ENCODE measurements around the gene UPK3A.
"Not testable (repeated sequence)": the region's sequence is repeated elsewhere in the genome, so short reads cannot be mapped to it uniquely, and the experiment has no call there.

The UPK3A gene

GRCh38 chr22:45320357-45320976 is 35.7 kb downstream of the UPK3A start:
- no peaks in the 10 kb centered on the region for H3K9me3 ChIP-seq (ENCODE audit: severe bottlenecking)
- TF ChIP-seq, protein P1, sequence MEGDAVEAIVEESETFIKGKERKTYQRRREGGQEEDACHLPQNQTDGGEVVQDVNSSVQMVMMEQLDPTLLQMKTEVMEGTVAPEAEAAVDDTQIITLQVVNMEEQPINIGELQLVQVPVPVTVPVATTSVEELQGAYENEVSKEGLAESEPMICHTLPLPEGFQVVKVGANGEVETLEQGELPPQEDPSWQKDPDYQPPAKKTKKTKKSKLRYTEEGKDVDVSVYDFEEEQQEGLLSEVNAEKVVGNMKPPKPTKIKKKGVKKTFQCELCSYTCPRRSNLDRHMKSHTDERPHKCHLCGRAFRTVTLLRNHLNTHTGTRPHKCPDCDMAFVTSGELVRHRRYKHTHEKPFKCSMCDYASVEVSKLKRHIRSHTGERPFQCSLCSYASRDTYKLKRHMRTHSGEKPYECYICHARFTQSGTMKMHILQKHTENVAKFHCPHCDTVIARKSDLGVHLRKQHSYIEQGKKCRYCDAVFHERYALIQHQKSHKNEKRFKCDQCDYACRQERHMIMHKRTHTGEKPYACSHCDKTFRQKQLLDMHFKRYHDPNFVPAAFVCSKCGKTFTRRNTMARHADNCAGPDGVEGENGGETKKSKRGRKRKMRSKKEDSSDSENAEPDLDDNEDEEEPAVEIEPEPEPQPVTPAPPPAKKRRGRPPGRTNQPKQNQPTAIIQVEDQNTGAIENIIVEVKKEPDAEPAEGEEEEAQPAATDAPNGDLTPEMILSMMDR (IDR thresholded peaks at IDR 0.05; ENCODE audit: poor library complexity, severe bottlenecking), result no peak
- DNase-seq (ENCODE audit: low spot score), result no peak
- H3K27me3 ChIP-seq (ENCODE audit: insufficient read depth, poor library complexity, severe bottlenecking), result no peaks in the 10 kb centered on the region
- H3K36me3 ChIP-seq (ENCODE audit: low read depth), result peaks cover 29% of the 10 kb centered on the region
- no peak overlapping the region for H3K27ac ChIP-seq (ENCODE audit: poor library complexity, severe bottlenecking)
- no peak overlapping the region for H3K4me3 ChIP-seq (ENCODE audit: severe bottlenecking)
- H3K4me1 ChIP-seq (ENCODE audit: insufficient read depth, poor library complexity, severe bottlenecking), result peaks cover 17% of the 10 kb centered on the region
- ATAC-seq (ENCODE audit: low read depth), result no peak

DNA sequence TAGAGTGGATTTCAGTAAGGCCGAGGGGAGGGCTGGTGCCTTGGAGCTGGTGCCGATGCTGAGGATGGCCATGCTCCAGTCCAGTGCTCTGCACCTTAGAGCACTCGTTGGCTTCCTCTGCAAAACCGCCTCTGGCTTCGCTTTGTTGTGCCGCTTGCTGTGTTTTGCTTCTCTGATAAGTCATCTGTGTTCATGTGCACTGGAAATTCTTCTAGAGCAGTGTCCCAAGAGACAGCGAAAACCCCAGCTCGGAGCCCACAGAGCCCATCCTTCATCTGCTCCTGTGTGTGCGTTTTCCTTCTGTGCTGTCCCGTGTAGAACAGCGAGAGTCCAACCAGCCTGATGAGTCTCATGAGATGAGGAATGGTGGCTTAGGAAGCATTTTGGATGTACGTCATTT is 37.1 kb downstream of the UPK3A start:
- H3K4me1 ChIP-seq (ENCODE audit: insufficient read depth, poor library complexity, severe bottlenecking), result peaks cover 17% of the 10 kb centered on the region
- H3K4me3 ChIP-seq (ENCODE audit: severe bottlenecking), result no peak overlapping the region
- DNase-seq (ENCODE audit: low spot score), result no peak
- H3K27ac ChIP-seq (ENCODE audit: poor library complexity, severe bottlenecking), result no peak overlapping the region
- no peaks in the 10 kb centered on the region for H3K27me3 ChIP-seq (ENCODE audit: insufficient read depth, poor library complexity, severe bottlenecking)
- no peaks in the 10 kb centered on the region for H3K9me3 ChIP-seq (ENCODE audit: severe bottlenecking)
- TF ChIP-seq, protein P1 (IDR thresholded peaks at IDR 0.05; ENCODE audit: poor library complexity, severe bottlenecking), result no peak
- no peak for ATAC-seq (ENCODE audit: low read depth)
- peaks cover 29% of the 10 kb centered on the region for H3K36me3 ChIP-seq (ENCODE audit: low read depth)

GRCh38 chr22:45322873-45323525 is 38.2 kb downstream of the UPK3A start:
- DNase-seq (ENCODE audit: low spot score) (no peak), ATAC-seq (ENCODE audit: low read depth) (no peak)
- Histone ChIP-seq H3K4me3 (ENCODE audit: severe bottlenecking) (no peak overlapping the region), H3K4me1 (ENCODE audit: insufficient read depth, poor library complexity, severe bottlenecking) (peaks cover 10% of the 10 kb centered on the region), H3K27me3 (ENCODE audit: insufficient read depth, poor library complexity, severe bottlenecking) (no peaks in the 10 kb centered on the region), H3K9me3 (ENCODE audit: severe bottlenecking) (no peaks in the 10 kb centered on the region), H3K27ac (ENCODE audit: poor library complexity, severe bottlenecking) (no peak overlapping the region), H3K36me3 (ENCODE audit: low read depth) (peaks cover 29% of the 10 kb centered on the region)
- TF ChIP-seq, protein P1 (IDR thresholded peaks at IDR 0.05; ENCODE audit: poor library complexity, severe bottlenecking), result no peak

DNA sequence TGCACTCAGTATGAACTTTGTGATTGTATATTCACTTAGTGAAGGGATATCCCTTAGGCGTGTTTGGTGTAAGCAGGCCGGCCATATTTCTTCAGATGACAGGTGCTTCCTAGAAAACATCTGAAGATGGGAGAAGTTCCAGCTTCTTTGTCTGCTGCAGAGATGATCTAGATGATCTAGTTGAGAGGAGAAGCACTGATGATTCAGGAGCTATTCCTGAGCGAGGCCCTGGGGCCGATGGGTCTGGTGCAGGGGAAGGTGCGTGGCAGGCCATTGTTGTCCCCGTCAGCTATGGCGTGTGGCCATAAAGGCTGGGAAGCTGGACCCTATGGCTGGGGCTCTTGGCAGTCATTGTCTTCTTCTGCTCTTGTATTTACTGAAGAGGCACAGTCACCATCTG is 38.9 kb downstream of the UPK3A start:
- H3K27ac ChIP-seq (ENCODE audit: poor library complexity, severe bottlenecking), result no peak overlapping the region
- no peak overlapping the region for H3K4me3 ChIP-seq (ENCODE audit: severe bottlenecking)
- TF ChIP-seq, protein P1 (IDR thresholded peaks at IDR 0.05; ENCODE audit: poor library complexity, severe bottlenecking), result no peak
- ATAC-seq (ENCODE audit: low read depth) (no peak), DNase-seq (ENCODE audit: low spot score) (no peak)
- H3K27me3 ChIP-seq (ENCODE audit: insufficient read depth, poor library complexity, severe bottlenecking), result no peaks in the 10 kb centered on the region
- H3K4me1 ChIP-seq (ENCODE audit: insufficient read depth, poor library complexity, severe bottlenecking), result peaks cover 3% of the 10 kb centered on the region
- H3K36me3 ChIP-seq (ENCODE audit: low read depth), result peaks cover 30% of the 10 kb centered on the region
- H3K9me3 ChIP-seq (ENCODE audit: severe bottlenecking), result no peaks in the 10 kb centered on the region

GRCh38 chr22:45324311-45324711 is 39.6 kb downstream of the UPK3A start:
- H3K4me1 ChIP-seq (ENCODE audit: insufficient read depth, poor library complexity, severe bottlenecking), result no peaks in the 10 kb centered on the region
- peaks cover 36% of the 10 kb centered on the region for H3K36me3 ChIP-seq (ENCODE audit: low read depth)
- ATAC-seq (ENCODE audit: low read depth) (no peak), DNase-seq (ENCODE audit: low spot score) (no peak)
- H3K27ac ChIP-seq (ENCODE audit: poor library complexity, severe bottlenecking), result no peak overlapping the region
- TF ChIP-seq, protein P1 (IDR thresholded peaks at IDR 0.05; ENCODE audit: poor library complexity, severe bottlenecking), result no peak
- no peak overlapping the region for H3K4me3 ChIP-seq (ENCODE audit: severe bottlenecking)
- no peaks in the 10 kb centered on the region for H3K27me3 ChIP-seq (ENCODE audit: insufficient read depth, poor library complexity, severe bottlenecking)
- H3K9me3 ChIP-seq (ENCODE audit: severe bottlenecking), result no peaks in the 10 kb centered on the region

GRCh38 chr22:45328261-45328660 is 43.5 kb downstream of the UPK3A start:
- H3K27ac ChIP-seq (ENCODE audit: poor library complexity, severe bottlenecking); ATAC-seq (ENCODE audit: low read depth); H3K27me3 ChIP-seq (ENCODE audit: insufficient read depth, poor library complexity, severe bottlenecking); H3K4me3 ChIP-seq (ENCODE audit: severe bottlenecking); H3K4me1 ChIP-seq (ENCODE audit: insufficient read depth, poor library complexity, severe bottlenecking); DNase-seq (ENCODE audit: low spot score); H3K9me3 ChIP-seq (ENCODE audit: severe bottlenecking): not testable (repeated sequence)
- peaks cover 45% of the 10 kb centered on the region for H3K36me3 ChIP-seq (ENCODE audit: low read depth)

All from RWPE2 (cell line).